ENCODE results near the gene GZMM.

GZMM gene

GRCh38 chr19:506404-507285 is 37.2 kb upstream of the GZMM start:
- H3K4me3 Mint-ChIP-seq, result peak overlapping the region; percentile 89
- H3K36me3 Mint-ChIP-seq (ENCODE audit: low read depth), result peaks cover 36% of the 10 kb centered on the region
- peaks cover 46% of the 10 kb centered on the region for H3K4me1 Mint-ChIP-seq (ENCODE audit: low read depth)
- H3K27me3 Mint-ChIP-seq, result no peaks in the 10 kb centered on the region
- H3K9me3 Mint-ChIP-seq, result no peaks in the 10 kb centered on the region
- peak overlapping the region; percentile 97 for H3K27ac Mint-ChIP-seq
- intact Hi-C loops (cut with micrococcal nuclease), result loop anchor here (2.0 kb wide), 1 partner anchor 18 kb away; no protein-coding TSS in a partner anchor

- H3K27ac Mint-ChIP-seq, result peak within 1 kb of the TSS; percentile 97
- H3K27me3 Mint-ChIP-seq, result peaks cover 4% of the 10 kb centered on the region
- intact Hi-C loops (cut with micrococcal nuclease), result loop anchor here (2.0 kb wide), 1 partner anchor 19 kb away; no protein-coding TSS in a partner anchor
- H3K36me3 Mint-ChIP-seq (ENCODE audit: low read depth), result peaks cover 32% of the 10 kb centered on the region
- H3K4me1 Mint-ChIP-seq (ENCODE audit: low read depth), result peaks cover 55% of the 10 kb centered on the region
- no peaks in the 10 kb centered on the region for H3K9me3 Mint-ChIP-seq
- peak within 1 kb of the TSS; percentile 89 for H3K4me3 Mint-ChIP-seq
Observed at GRCh38 chr19:507286-508203, 36.3 kb upstream of the GZMM start, which contains the start of gene TPGS1. TSS of gene TPGS1 (plus strand) at chr19:507497. CDS start at chr19:507507, 10 bp downstream.

- Mint-ChIP-seq H3K4me1 (ENCODE audit: low read depth) (peaks cover 55% of the 10 kb centered on the region), H3K27me3 (peaks cover 6% of the 10 kb centered on the region), H3K4me3 (peak overlapping the region; percentile 89), H3K27ac (peak overlapping the region; percentile 97), H3K9me3 (no peaks in the 10 kb centered on the region), H3K36me3 (ENCODE audit: low read depth) (peaks cover 31% of the 10 kb centered on the region)
- intact Hi-C loops (cut with micrococcal nuclease), result no loop called here
Observed at GRCh38 chr19:508204-509150, 35.4 kb upstream of the GZMM start.

GRCh38 chr19:510606-511100 is 33.2 kb upstream of the GZMM start:
- Mint-ChIP-seq H3K36me3 (ENCODE audit: low read depth) (peaks cover 41% of the 10 kb centered on the region), H3K9me3 (no peaks in the 10 kb centered on the region), H3K27ac (peak overlapping the region; percentile 82), H3K4me3 (peak overlapping the region; percentile 62), H3K4me1 (ENCODE audit: low read depth) (peaks cover 55% of the 10 kb centered on the region), H3K27me3 (peaks cover 14% of the 10 kb centered on the region)
- intact Hi-C loops (cut with micrococcal nuclease), result no loop called here

- intact Hi-C loops (cut with micrococcal nuclease), result no loop called here
- peaks cover 51% of the 10 kb centered on the region for H3K4me1 Mint-ChIP-seq (ENCODE audit: low read depth)
- H3K27me3 Mint-ChIP-seq, result peaks cover 14% of the 10 kb centered on the region
- peak overlapping the region; percentile 82 for H3K27ac Mint-ChIP-seq
- H3K36me3 Mint-ChIP-seq (ENCODE audit: low read depth), result peaks cover 41% of the 10 kb centered on the region
- peak overlapping the region; percentile 62 for H3K4me3 Mint-ChIP-seq
- H3K9me3 Mint-ChIP-seq, result no peaks in the 10 kb centered on the region
Observed at GRCh38 chr19:511101-511851, 32.6 kb upstream of the GZMM start.

GRCh38 chr19:512547-513365 is 31.1 kb upstream of the GZMM start:
- Mint-ChIP-seq H3K4me1 (ENCODE audit: low read depth) (peaks cover 53% of the 10 kb centered on the region), H3K9me3 (no peaks in the 10 kb centered on the region), H3K36me3 (ENCODE audit: low read depth) (peaks cover 33% of the 10 kb centered on the region), H3K4me3 (no peak overlapping the region), H3K27ac (peak overlapping the region; percentile 82), H3K27me3 (peaks cover 21% of the 10 kb centered on the region)
- intact Hi-C loops (cut with micrococcal nuclease), result no loop called here

- Mint-ChIP-seq H3K9me3 (no peaks in the 10 kb centered on the region), H3K4me3 (no peak overlapping the region), H3K27ac (no peak overlapping the region), H3K36me3 (ENCODE audit: low read depth) (peaks cover 25% of the 10 kb centered on the region), H3K4me1 (ENCODE audit: low read depth) (peaks cover 45% of the 10 kb centered on the region), H3K27me3 (peaks cover 25% of the 10 kb centered on the region)
- intact Hi-C loops (cut with micrococcal nuclease), result no loop called here
Observed at GRCh38 chr19:513368-514165, 30.3 kb upstream of the GZMM start.

- H3K36me3 Mint-ChIP-seq (ENCODE audit: low read depth), result peaks cover 19% of the 10 kb centered on the region
- H3K27ac Mint-ChIP-seq, result no peak overlapping the region
- no peaks in the 10 kb centered on the region for H3K9me3 Mint-ChIP-seq
- intact Hi-C loops (cut with micrococcal nuclease), result no loop called here
- peaks cover 38% of the 10 kb centered on the region for H3K4me1 Mint-ChIP-seq (ENCODE audit: low read depth)
- no peak overlapping the region for H3K4me3 Mint-ChIP-seq
- peaks cover 28% of the 10 kb centered on the region for H3K27me3 Mint-ChIP-seq
Observed at GRCh38 chr19:514166-514663, 29.6 kb upstream of the GZMM start.

GRCh38 chr19:517721-518597 is 25.9 kb upstream of the GZMM start:
- H3K4me1 Mint-ChIP-seq (ENCODE audit: low read depth), result peaks cover 6% of the 10 kb centered on the region
- H3K36me3 Mint-ChIP-seq (ENCODE audit: low read depth), result peaks cover 17% of the 10 kb centered on the region
- H3K27ac Mint-ChIP-seq, result no peak overlapping the region
- intact Hi-C loops (cut with micrococcal nuclease), result no loop called here
- peaks cover 35% of the 10 kb centered on the region for H3K27me3 Mint-ChIP-seq
- H3K4me3 Mint-ChIP-seq, result no peak overlapping the region
- no peaks in the 10 kb centered on the region for H3K9me3 Mint-ChIP-seq

GRCh38 chr19:518598-519231 is 25.1 kb upstream of the GZMM start:
- Mint-ChIP-seq H3K4me3 (no peak overlapping the region), H3K36me3 (ENCODE audit: low read depth) (peaks cover 14% of the 10 kb centered on the region), H3K27me3 (peaks cover 33% of the 10 kb centered on the region)

More at GRCh38 chr19:518598-519231, 25.1 kb upstream of the GZMM start:
- H3K4me1 Mint-ChIP-seq (ENCODE audit: low read depth), result peaks cover 6% of the 10 kb centered on the region
- H3K27ac Mint-ChIP-seq, result no peak overlapping the region
- intact Hi-C loops (cut with micrococcal nuclease), result no loop called here
- no peaks in the 10 kb centered on the region for H3K9me3 Mint-ChIP-seq
